ENCODE results near the gene UBE2Q1.

UBE2Q1 gene

DNA sequence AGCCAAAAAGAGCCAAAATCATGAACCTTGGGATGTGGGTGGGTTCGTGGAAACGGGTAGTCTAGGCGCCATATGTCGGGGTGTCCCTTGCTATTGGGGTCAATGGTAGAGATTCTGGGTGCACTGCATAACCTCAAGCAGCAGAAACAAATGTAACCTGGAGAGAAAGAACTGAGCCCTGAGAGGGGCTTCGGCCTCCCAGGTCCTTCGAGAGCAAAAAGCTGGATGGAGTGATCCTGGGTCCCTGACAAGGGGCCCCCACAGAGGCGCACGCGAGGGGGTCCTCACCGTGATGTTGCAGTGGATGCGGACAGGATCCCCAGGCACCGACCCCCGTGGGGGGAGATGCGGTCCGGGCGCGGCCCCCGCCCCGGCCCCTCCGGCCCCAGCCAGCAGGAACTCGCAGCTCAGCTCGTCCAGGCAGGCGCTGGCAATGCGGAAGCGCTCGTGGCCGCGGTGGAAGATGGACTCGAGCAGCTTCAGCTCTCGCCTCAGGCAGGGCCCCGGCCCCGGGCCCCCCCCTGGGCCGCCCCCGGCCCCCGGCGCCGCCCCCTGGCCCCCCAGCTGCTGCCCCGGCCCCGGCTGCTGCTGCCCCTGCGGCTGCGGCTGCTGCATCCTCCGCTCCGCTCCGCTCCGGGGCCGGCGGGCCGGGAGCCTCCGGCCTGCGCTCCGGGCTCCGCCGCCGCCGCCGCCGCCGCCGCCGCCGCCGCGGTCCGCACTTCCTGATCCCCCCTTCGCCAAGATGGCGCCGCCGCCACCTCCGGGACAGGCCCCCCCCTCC, at the start of gene UBE2Q1:
TSS of gene UBE2Q1 (minus strand) at position 724 of the 781 bp plus-strand sequence. CDS start at position 615, 109 bp downstream.
- peak; percentile 6 to 23 for DNase-seq (ENCODE audit: low read depth in 2 of 2, low spot score in 1 of 2)

DNA sequence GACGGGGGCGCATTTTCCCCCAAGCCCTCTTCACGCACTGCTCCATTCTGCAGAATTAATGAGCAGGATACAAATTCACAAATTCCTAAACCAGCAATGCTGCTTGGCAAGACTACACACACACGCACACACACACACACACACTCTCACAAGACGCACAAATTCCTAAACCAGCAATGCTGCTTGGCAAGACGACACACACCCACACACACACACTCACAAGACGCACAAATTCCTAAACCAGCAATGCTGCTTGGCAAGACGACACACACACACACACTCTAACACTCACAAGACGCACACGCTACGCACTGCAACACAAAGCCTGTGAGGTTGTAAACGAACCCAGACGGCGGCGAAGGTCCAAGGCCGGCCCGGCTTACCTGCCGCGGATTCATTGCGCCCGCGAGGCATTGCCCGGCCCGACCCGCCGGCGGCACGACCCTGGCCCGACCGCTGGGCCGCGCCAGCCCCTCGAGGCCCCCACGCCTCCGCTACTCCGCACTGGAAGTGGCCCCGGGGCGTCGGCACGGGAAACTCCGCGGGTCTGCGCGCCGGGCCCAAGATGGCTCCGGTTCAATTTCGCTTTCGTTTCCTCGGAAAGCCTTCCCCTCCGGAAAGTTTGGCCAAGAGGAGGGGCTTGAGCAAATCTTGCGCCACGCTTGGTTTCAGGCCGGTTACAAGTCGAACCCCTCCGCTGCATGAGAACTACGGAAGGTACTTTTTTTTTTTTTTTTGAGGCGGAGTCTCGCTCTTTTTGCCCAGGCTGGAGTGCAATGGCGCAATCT, 49.3 kb upstream of the UBE2Q1 start, which contains the start of gene ADAR:
TSS of gene ADAR (minus strand) at position 578 of the 788 bp plus-strand sequence. CDS start at position 398, 180 bp downstream.
- peak; percentile 71 to 85 for DNase-seq (ENCODE audit: low read depth in 2 of 2, low spot score in 1 of 2)

DNA sequence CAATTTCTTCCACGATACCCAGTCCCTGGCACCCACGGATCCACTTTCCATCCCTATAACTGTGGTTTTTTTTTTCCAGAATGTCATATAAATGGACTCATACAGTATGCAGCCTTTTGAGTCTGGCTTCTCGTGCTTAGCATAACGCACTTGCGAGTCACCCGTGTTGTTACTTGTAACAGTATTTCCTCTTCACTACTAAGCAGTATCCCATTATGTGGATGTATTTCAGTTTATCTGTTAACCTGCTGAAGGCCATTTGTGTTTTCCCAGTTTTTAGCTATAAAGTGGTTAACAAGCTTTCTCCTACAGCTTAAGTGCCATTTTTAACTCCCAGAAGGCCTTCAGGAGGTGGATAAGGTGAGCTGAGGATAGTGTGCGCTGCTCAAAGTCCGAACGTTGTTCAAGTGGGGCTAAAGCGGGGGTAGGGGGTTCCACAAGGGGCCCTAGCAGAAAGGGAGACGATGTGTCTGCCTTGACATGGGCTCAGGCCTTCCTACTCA, 48.7 kb upstream of the UBE2Q1 start:
- no peak for DNase-seq (ENCODE audit: low read depth in 2 of 2, low spot score in 1 of 2)

DNA sequence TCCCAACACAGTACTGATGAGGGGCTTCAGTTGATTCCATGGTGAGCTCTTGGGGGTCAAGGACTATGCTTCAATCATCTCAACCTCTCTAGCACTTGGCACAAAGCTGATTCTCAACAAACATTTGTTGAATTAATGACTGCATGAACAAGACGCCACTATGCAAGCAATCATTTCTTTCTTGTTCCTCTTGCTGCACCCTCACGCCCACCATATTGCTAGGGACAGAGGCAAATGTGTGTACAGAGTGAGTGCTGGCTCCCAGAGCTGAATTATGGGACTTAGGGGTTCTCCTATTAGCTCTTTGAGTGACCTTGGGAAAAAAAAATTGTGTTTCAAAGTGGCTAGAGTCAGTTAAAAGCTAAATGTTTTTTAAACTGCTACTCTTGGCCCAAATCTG, 47.1 kb upstream of the UBE2Q1 start:
- no peak for DNase-seq (ENCODE audit: low read depth in 2 of 2, low spot score in 1 of 2)

DNA sequence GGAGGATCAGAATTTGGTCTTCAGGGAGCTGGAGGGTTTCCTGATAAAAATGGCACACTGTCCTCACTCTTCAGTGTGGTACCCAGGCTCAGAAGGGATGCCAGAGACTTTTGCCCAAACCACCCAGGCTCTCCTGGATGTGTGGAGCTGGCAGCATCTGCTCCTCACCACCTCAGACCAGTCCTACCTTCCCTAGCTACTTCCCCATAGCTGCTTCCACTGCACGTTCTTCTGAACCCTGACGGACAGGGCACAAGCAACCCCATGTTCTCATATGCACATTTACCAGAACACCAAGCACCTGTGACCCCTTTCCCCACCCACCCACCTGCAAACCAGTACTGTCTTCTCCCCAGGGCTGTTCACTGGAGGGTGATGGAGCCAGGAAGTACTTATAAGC, 44.9 kb upstream of the UBE2Q1 start:
- DNase-seq (ENCODE audit: low read depth in 2 of 2, low spot score in 1 of 2), result no peak

DNA sequence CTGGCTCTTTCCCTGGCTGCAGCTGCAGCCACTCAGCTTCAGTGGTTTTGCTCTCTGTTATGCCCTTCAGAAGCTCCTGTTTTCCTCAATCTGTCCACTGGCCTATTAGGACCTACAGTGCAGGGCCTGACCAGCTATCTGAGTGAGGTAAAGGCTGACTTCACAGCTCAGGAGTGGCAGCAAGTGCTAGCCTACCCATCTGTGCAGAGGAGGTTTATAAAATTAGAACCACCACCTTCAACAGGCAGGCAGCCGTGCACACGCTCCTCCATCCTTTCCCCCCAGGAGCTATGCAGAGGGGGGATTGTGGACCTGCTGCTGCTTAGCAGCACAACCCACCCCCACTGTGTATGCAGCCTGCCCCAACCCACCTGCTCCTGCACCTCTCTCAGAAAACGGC, 41.2 kb upstream of the UBE2Q1 start:
- DNase-seq (ENCODE audit: low read depth in 2 of 2, low spot score in 1 of 2), result no peak

DNA sequence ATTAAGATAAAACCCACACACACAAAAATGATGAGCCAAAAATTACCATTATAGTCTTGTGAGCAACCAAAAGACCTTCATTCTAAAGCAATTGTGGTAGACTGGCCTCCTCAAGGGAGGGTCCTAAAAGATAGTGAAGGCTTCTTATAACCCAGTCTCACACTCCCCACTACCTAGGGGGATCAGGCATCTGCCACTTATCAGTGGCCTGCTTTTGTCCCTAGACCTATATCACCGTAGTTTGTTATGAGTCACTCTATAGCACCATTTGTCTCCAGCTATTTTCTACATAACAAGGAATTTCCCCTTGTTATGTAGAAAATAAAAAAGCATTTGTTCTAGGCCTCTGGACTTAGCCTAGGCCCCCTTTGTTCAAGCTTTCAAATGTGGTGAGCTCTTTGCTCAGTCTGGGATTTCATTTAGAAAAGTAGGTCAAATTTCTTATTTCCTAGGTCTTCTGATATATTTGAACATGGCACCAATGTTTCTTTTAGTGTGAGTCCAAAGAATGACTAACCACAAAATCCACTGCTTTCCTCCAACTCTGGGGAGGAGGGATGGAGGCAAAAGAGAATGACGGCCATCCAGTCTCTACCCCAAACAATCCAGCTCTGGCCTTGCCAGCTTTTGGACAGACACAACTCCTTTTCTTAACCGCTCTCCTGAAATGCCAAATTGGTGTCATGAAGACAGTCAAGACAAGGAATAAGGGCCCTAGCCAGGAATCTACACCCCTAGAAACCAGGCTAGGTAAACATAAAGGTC, 40.6 kb upstream of the UBE2Q1 start:
- no peak for DNase-seq (ENCODE audit: low read depth in 2 of 2, low spot score in 1 of 2)

DNA sequence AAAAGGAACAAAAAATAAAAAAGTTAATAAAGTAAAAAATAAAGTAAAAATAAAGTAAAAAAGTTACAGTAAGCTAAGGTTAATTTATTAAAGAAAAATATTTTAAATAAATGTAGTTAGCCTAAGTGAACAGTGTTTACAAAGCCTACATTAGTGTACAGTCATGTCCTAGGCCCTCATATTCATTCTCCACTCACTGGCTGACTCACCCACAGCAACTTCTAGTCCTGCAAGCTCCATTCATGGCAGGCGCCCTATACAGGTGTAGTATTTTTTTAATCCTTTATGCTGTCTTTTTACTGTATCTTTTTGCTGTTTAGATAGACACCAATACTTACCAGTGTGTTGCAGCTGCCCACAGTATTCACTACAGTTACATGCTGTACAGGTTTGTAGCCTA, 37.2 kb upstream of the UBE2Q1 start:
- DNase-seq (ENCODE audit: low read depth in 2 of 2, low spot score in 1 of 2), result no peak

DNA sequence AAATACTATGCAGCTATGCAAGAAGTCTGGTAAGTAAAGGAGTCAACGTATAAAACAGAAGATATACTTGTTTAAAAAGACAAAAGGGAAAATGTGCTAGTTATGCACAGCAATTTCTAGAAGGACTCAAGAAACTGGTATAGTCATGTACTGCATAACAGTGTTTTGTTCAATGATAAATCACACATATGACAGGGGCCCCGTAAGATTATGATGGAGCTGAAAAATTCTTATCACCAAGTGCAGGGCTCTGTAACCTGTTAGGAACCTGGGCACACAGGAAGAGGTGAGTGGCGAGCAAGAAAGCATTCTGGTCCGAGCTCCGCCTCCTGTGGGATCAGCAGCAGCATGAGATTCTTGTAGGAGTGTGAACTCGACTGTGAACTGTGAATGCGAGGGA, 36.3 kb upstream of the UBE2Q1 start:
- no peak for DNase-seq (ENCODE audit: low read depth in 2 of 2, low spot score in 1 of 2)

DNA sequence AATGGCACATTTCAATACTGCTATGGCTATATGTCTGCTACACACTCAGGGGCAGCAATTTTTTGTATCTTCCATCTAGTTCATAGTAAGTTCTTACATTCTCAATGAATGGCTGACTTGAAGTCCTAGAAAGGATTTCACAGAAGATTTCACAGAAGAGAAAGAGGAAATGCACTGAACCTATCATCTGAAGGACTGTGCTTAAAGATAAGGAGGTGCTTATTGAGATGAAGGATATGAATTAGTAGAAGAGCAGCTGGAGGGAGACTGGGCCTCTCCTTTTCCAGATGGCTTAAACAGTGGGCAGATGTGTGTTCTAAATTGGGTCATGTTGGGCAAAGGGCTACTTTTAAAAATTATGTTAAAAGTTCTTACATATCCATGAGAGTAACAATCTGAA, 34.9 kb upstream of the UBE2Q1 start:
- DNase-seq (ENCODE audit: low read depth in 2 of 2, low spot score in 1 of 2), result no peak

DNA sequence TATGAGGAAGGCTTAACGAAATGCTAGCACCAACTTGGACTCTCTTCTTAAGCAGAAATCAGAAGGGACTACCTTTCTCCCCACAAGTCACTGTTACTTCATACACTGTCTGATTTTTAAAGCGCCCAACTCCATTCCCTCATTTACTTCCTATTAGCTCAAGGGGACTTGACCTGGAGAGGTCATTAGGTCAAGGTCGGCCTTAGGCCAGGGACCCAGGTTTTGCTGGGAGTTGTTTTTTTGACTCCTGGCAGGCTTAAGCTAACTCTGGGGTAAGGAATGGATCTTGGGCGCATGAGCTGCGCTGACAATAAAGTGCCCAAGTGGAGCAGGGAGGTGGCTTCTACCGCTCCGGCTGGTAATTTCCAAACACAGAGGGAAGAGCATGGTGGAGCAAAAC, 32.7 kb upstream of the UBE2Q1 start:
- no peak for DNase-seq (ENCODE audit: low read depth in 2 of 2, low spot score in 1 of 2)

DNA sequence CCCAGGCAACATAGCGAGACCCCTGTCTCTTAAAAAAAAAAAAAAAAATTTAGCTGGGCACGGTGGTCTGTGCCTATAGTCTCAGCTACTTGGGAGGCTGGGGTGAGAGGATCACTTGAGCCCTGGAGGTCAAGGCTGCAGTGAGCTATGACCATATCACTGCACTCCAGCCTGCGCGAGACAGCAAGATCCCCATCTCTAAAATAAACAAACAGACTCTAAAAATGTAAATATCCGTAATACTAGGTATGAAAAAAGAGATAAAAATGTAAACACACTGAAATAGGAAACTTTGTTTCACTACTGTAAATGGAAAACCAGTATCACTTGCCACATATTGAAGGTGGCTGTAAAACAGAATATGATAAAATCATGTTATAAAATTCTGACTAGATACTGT, 32.3 kb upstream of the UBE2Q1 start:
- no peak for DNase-seq (ENCODE audit: low read depth in 2 of 2, low spot score in 1 of 2)

DNA sequence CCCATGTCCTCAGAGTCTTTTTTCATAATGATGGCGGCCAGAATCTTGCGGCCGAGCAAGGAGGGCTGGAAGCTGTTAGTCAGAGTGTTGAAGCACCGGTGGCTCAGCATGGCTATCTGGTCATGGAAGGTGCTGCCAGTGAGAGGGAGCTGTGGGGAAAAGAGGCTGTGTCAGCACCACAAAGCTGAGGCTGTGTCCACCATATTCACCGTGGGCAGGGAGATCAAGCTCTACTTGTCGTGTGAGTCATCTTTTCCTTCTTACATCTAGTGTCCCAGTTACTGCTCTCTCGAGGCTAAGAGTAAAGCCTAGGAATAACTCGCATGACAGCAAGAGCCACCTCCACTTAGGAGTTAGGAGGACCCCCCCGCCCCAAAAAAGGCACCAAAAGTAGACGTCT, 31.3 kb upstream of the UBE2Q1 start:
- DNase-seq (ENCODE audit: low read depth in 2 of 2, low spot score in 1 of 2), result no peak

DNA sequence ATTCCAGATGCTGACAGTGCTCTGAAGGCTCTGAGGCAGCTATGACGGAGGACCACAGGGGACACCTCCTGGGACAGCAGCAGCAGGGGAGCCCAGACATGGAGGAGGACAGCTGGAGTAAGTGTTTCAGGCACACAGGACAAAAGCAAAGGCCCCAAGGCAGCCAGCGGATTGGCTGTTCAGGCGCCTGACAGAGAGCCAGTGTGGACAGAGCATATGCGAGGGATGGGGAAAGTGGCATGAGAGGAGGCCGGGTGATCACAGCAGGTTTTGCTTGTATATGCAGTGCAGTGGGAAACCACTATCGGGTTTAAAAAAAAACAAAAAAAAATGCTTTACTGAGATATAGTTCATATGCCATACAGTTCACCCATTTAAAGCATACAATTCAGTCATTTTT, 28.2 kb upstream of the UBE2Q1 start:
- no peak for DNase-seq (ENCODE audit: low read depth in 2 of 2, low spot score in 1 of 2)

DNA sequence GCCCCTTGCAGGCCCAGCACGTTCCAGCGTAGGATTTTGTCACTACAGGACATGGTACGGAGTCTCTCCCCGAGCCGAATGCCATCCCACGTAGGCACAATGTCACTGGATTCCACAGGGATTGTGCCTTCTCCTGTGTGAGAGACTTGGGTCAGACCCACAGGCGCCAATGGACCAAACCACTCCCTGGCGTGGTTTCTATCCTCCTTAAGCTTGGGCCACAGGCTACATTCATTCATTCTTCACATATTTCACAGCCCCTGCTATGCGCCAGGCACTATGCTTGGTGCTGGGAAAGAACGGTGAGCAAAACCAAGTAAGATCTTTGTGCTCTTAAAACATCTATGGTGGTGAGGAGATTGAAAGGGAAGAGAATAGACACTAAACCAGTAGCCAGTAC, 27.8 kb upstream of the UBE2Q1 start:
- DNase-seq (ENCODE audit: low read depth in 2 of 2, low spot score in 1 of 2), result no peak

DNA sequence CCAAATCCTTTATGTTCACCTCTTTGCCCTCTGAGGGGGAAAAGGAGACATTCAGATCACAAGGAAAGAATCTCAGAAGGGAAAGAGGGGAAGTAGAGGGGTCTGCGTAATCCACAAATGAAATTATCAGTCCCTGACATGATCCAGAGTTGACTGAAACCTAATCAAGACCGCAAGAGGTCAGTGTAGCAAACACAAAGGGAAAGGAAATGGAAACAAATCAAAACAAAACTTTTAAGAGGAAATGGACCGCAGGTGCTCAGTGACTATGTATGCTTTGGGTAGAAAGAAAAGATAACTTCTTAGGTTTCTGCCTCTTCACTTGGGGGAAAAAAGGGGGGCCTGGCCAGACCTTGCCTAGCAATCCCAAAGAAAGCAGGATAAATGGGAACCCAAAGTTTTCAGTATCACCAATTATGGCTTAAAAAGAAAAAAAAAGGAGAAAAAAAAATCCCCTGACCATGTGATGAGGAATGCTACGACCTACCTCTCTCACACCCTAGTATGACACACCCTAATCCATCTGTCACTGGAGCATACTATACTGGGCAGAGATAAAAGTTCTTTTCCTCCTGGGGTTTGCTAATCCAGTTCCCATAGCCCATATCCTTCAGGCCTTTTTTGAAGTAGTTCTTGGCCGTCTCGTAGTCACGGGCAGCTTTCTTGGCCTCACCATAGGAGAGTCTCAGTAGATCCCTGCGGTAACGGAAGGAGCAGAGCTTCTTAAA, 26.0 kb upstream of the UBE2Q1 start:
- no peak for DNase-seq (ENCODE audit: low read depth in 2 of 2, low spot score in 1 of 2)

DNA sequence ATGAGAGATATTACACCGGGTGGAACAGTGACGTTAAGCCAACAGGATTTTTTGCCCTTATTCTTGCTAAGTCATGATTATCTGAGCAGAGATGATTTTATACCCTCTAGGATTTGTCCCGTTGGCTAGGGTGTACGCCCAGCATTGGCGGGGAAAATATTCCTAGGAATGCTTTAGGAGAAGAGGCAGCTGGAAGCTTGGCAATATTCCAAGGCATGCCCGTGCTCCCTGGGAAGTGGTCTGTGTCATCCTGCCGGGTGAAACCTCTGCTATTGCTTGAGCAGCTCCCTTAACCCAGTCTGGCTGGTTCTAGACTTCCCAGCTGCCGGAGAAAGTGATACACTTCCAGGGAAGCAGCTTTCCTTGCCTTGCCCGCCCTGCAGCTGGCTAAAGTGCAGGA, 25.3 kb upstream of the UBE2Q1 start:
- no peak for DNase-seq (ENCODE audit: low read depth in 2 of 2, low spot score in 1 of 2)

DNA sequence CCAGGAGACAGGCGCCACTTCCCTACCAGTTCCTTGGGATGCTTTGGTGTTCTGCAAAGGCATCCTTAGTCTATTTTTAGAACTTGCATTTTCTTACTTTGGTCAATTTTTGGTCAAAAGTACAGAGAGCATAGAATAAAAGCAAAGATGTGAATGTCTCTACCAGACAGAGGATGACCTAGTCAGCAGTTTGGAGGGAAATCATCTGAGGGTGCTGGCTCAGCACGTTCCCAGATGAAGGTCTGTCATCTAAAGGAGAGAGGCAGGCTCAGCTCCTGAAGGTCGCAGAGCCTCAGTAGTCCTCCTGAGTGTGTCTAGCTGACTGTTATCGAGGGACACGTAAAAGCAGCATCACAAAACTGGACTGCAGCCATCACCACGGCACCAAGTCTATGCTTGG, 24.4 kb upstream of the UBE2Q1 start:
- DNase-seq (ENCODE audit: low read depth in 2 of 2, low spot score in 1 of 2), result no peak

DNA sequence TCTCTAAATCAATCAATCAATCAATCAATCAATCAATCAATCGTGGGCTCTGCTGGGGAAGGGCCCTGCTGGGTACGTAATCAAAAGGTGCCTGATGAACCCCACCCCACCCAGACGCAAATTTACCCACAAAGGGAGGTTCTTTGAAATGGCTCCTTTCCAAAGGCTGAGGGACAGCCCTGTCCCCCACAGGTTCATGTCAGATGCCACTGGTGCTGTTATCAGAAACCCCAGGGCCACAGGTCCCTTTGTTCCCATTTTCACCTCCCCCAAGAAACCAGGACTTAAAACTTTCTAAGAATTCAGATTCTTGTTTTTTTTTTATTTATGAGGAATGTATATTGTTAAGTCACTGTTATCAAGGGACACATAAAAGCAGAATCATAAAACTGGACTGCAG, 23.3 kb upstream of the UBE2Q1 start:
- DNase-seq (ENCODE audit: low read depth in 2 of 2, low spot score in 1 of 2), result no peak

DNA sequence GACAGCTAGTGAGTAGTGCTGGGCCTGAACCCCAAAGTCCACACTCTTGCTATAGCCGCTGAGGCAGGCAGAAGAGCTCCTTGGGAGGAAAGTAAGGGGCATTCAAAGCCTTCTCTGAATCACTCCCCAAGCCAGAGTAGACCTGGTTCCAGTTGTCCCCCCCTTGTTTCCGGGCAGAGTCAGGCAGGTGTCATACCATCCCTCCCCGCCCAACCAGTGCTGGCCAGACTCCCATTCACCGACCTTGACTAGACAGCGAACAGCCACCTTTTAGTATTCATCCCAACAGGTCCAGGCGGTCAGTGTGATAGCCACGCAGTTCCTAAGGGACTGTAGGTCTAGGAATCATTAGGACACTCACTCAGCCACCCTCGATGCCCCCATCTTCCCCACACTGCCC, 20.9 kb upstream of the UBE2Q1 start:
- no peak for DNase-seq (ENCODE audit: low read depth in 2 of 2, low spot score in 1 of 2)

DNA sequence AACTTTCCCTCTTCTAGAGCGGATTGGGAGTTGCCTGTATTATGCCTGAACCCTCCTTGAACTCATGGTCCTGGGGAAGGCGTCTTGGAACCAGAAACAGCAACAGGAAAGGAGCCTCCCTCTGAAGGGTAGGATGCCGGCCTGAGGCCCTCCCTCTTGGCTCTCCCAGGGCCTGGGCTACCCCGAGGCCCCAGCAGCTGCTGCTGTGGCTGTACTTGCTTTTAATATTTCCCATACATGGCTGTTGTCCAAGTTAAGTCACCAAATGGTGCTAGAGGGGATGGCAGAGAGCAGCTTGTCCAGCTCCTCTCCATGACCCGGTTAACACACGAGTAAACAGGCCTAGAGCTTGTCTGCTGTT, 19.6 kb upstream of the UBE2Q1 start:
- no peak for DNase-seq (ENCODE audit: low read depth in 2 of 2, low spot score in 1 of 2)
